HG03097 (cell line): Measurements from ENCODE around the gene NIPBL.
"Not testable (repeated sequence)": the region's sequence is repeated elsewhere in the genome, so short reads cannot be mapped to it uniquely, and the experiment has no call there.

Experiments used
- ATAC-seq: cut with Tn5 transposase; IDR thresholded peaks from one replicate; pipeline ENCODE4 v1.9.1; 2021; ENCODE audit not compliant: unreplicated experiment, low FRiP score

NIPBL gene

DNA sequence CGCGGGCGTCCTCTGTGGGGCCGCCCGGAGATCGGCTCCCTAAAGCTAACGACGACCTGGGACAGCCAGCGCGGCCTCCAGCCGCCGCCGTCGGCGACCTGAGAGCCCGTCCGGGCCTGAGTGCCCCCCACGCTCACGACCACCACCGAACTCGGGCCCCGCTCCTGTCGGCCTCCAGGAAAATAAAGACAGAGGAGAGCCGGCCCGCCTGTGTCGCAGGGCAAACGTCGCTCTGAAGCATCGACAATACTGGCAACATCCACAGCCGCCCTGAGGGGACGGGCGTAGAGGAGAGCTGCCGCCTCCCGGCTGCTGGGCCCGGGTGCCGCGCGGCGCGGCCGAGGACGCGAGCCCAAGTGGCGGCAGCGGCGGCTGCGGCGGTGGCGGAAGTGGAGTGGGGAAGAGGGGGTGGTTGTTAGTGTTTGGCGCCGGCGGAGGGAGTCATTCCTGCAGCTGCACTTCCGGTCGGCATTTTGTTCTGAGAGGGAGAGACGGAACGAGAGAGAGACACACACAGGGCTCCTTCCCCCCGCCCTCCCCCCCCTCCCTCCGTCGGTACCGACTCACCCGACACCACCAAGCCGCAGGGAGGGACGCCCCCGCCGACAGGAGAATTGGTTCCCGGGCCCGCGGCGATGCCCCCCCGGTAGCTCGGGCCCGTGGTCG, at the start of gene NIPBL:
TSS of gene NIPBL (plus strand) at position 471 of the 666 bp plus-strand sequence. CDS start 76,928 bp downstream, outside the sequence.
- ATAC-seq = peak; percentile 47

GRCh38 chr5:36832274-36832673, 44.3 kb upstream of the NIPBL start:
- no peak for ATAC-seq

- ATAC-seq = no peak
These were observed 39.7 kb upstream of the NIPBL start for GRCh38 chr5:36836831-36837230.

GRCh38 chr5:36839489-36840476, 36.8 kb upstream of the NIPBL start:
- no peak for ATAC-seq

- no peak for ATAC-seq
These were observed 34.9 kb upstream of the NIPBL start for GRCh38 chr5:36841677-36842076.

- ATAC-seq = no peak
These were observed 34.5 kb upstream of the NIPBL start for GRCh38 chr5:36842087-36842486.

- ATAC-seq = no peak
These were observed 32.3 kb upstream of the NIPBL start for GRCh38 chr5:36844305-36844704.

DNA sequence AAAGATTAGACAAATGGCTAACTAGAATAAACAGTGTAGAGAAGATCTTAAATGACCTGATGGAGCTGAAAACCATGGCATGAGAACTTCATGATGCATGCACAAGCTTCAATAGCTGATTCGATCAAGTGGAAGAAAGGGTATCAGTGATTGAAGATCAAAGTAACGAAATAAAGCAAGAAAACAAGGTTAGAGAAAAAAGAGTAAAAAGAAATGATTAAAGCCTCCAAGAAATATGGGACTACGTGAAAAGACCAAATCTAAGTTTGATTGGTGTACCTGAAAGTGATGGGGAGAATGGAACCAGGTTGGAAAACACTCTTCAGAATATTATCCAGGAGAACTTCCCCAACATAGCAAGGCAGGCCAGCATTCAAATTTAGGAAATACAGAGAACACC, 28.0 kb upstream of the NIPBL start:
- not testable (repeated sequence) for ATAC-seq

- ATAC-seq = not testable (repeated sequence)
These were observed 23.7 kb upstream of the NIPBL start for GRCh38 chr5:36852903-36853302.

- no peak for ATAC-seq
These were observed 22.0 kb upstream of the NIPBL start for GRCh38 chr5:36854402-36855140.

DNA sequence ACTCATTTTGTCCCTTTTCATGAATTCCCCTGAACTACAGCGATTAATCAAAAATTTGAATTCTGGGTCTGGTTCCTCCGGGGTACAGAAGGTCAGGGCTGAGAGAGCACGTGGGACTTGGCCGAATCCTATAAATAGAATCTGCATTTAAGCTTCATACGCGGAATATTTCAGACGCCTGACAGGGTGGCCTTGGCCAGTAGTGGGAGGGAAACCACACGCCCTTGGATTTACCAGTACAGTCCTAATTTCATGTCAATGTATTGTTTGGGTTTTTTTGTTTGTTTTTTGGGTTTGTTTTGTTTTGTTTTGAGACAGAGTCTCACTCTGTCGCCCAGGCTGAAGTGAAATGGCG, 21.5 kb upstream of the NIPBL start:
- no peak for ATAC-seq

DNA sequence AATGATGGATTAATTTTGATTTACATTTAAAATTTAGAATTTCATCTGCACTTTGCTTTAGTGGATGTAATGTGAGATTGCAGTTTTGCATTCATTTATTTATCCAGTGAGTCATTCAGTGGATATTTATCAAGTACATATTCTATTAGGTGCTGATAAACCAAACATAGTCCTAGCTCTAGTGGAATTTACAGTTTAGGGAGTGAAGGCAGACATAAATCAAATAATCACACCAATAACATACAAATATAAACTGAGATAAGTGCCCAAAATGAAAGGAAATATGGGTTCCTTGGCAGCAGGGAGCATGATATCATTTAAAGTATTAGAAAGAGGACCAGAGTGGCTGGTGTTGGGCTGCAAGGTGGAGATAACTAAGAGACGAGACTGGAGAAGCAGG, 14.7 kb upstream of the NIPBL start:
- ATAC-seq = no peak

GRCh38 chr5:36870399-36871040, 6.0 kb upstream of the NIPBL start:
- peak; percentile 69 for ATAC-seq

GRCh38 chr5:36874465-36874864, 2.1 kb upstream of the NIPBL start:
- ATAC-seq = no peak

GRCh38 chr5:36875051-36875789, 1.3 kb upstream of the NIPBL start:
- ATAC-seq = no peak

DNA sequence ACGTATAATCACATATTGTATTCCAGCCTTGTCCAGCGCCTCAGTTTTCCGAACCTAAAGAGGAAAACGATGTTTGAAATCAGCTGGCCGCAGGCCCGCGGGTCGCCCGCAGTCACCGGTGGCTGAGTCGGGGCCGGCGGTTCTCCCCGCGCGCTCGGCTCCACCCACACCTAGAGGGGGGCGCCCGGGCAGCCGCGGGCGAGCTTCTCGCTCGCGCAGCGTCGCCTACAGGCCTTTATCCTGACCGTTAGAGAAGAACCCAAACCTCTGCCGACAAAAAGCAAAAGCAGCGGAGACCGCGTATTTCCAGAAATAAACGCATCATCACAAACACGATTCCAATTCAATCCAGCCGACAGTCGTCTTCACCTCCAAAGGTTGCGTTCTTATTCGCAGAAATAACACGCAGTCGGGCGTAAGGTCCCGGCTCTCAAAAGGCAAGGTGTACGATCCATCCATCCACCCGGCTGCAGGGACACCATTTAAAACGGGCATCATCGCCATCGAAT, 725 bp upstream of the NIPBL start:
- peak; percentile 54 for ATAC-seq

GRCh38 chr5:36876965-36877666, 547 bp downstream of the NIPBL start:
- ATAC-seq = no peak

GRCh38 chr5:36877667-36878391, 1.3 kb downstream of the NIPBL start:
- no peak for ATAC-seq
